ENCODE measurements around the gene C6orf141. TPM values are rescaled to one million over a fixed set of nuclear protein-coding genes. Genes with fewer than 3 reads are reported as not detected.

The C6orf141 gene
- total and polyA plus RNA-seq, 10 of the 15 experiments (the other 5 are each of a cell fraction or from before 2014, with no cell fraction given), result 0.05 to 0.19 TPM; not detected in 8

DNA sequence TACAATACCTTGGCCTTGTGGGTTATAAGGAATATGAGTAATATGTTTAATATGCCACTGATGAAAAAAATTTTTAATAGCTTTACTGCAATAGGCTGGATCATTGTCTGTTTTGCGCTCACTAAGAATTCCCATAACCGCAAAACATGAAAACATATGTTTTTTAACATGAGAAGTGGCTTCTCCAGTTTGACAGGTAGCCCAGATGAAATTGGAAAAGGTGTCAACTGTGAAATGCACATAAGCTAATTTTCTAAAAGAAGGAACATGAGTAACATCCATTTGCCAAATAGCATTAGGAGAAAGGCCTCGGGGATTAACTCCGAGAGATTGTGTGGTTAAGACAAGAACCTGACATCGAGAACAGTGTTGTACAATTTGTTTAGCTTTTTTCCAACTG, 45.8 kb upstream of the C6orf141 start:
- H3K27ac ChIP-seq (ENCODE audit: control insufficient read depth, insufficient read depth), result no peak overlapping the region
- TF ChIP-seq HCFC1 (IDR thresholded peaks at IDR 0.05; ENCODE audit: low read length) (no peak), IKZF1 (conservative IDR thresholded peaks at IDR 0.05) (no peak), TCF12 (IDR thresholded peaks at IDR 0.05; ENCODE audit: low read depth, low read length) (no peak)
- TF ChIP-seq, protein P1, sequence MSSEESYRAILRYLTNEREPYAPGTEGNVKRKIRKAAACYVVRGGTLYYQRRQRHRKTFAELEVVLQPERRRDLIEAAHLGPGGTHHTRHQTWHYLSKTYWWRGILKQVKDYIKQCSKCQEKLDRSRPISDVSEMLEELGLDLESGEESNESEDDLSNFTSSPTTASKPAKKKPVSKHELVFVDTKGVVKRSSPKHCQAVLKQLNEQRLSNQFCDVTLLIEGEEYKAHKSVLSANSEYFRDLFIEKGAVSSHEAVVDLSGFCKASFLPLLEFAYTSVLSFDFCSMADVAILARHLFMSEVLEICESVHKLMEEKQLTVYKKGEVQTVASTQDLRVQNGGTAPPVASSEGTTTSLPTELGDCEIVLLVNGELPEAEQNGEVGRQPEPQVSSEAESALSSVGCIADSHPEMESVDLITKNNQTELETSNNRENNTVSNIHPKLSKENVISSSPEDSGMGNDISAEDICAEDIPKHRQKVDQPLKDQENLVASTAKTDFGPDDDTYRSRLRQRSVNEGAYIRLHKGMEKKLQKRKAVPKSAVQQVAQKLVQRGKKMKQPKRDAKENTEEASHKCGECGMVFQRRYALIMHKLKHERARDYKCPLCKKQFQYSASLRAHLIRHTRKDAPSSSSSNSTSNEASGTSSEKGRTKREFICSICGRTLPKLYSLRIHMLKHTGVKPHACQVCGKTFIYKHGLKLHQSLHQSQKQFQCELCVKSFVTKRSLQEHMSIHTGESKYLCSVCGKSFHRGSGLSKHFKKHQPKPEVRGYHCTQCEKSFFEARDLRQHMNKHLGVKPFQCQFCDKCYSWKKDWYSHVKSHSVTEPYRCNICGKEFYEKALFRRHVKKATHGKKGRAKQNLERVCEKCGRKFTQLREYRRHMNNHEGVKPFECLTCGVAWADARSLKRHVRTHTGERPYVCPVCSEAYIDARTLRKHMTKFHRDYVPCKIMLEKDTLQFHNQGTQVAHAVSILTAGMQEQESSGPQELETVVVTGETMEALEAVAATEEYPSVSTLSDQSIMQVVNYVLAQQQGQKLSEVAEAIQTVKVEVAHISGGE (CRISPR knock-in tag; IDR thresholded peaks at IDR 0.05), result no peak
- TF ChIP-seq, protein P2, sequence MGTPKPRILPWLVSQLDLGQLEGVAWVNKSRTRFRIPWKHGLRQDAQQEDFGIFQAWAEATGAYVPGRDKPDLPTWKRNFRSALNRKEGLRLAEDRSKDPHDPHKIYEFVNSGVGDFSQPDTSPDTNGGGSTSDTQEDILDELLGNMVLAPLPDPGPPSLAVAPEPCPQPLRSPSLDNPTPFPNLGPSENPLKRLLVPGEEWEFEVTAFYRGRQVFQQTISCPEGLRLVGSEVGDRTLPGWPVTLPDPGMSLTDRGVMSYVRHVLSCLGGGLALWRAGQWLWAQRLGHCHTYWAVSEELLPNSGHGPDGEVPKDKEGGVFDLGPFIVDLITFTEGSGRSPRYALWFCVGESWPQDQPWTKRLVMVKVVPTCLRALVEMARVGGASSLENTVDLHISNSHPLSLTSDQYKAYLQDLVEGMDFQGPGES (IDR thresholded peaks at IDR 0.05), result no peak
- H3K27me3 ChIP-seq (replicated peaks in 1 of 2; ENCODE audit: control insufficient read depth in 2 of 2, insufficient read depth in 2 of 2, low read length in 1 of 2), result no peaks in the 10 kb centered on the region
- POLR2A ChIA-PET, result no interaction called here
- intact Hi-C loops (cut with micrococcal nuclease; ENCODE audit: unreplicated experiment) (no loop called here), in situ Hi-C loops (cut with MboI) (no loop called here)
- no peaks in the 10 kb centered on the region for H4K20me1 ChIP-seq (ENCODE audit: control insufficient read depth, insufficient read depth)
- FAIRE-seq (no peak), DNase-seq (ENCODE audit: low read depth, low spot score) (no peak), ATAC-seq (no peak)
- H3K9ac ChIP-seq (ENCODE audit: control insufficient read depth, insufficient read depth, low read length), result no peak overlapping the region
- CTCF ChIA-PET, result no interaction called here
- H3K4me3 ChIP-seq, result no peak overlapping the region
- no peak overlapping the region for H2AFZ ChIP-seq (ENCODE audit: control insufficient read depth, low read depth, low read length)
- no peaks in the 10 kb centered on the region for H3K9me3 ChIP-seq (replicated peaks; ENCODE audit: control insufficient read depth, insufficient read depth, low read length)
- RAD21 ChIA-PET (ENCODE audit: unreplicated experiment), result no interaction called here
- 67% methylated on average over 5 of the region's 5 CpGs for WGBS (ENCODE audit: insufficient coverage, insufficient replicate concordance, low lambda C conversion rate, missing lambda C conversion rate)
- H3K4me1 ChIP-seq (ENCODE audit: control insufficient read depth, insufficient read depth, low read length), result no peaks in the 10 kb centered on the region
- no peak overlapping the region for H3K4me2 ChIP-seq (ENCODE audit: control insufficient read depth, insufficient read depth)
- BruUV-seq (replicated peaks), result no TSS peak
- H3K36me3 ChIP-seq (ENCODE audit: control insufficient read depth in 2 of 2, insufficient read depth in 2 of 2, low read length in 1 of 2), result no peaks in the 10 kb centered on the region
- SMC1A ChIA-PET (ENCODE audit: uncharacterized antibody, unreplicated experiment), result no interaction called here
- no peaks in the 10 kb centered on the region for H3K79me2 ChIP-seq (ENCODE audit: control insufficient read depth, insufficient read depth, low read length)
